ENCODE data around the gene MB.
"Not testable (repeated sequence)": the region's sequence is repeated elsewhere in the genome, so short reads cannot be mapped to it uniquely, and the experiment has no call there.

The MB gene

GRCh38 chr22:35628732-35629131 lies 11.6 kb upstream of the MB start:
- Histone ChIP-seq H3K27ac (no peak overlapping the region), H2AFZ (ENCODE audit: low read depth) (no peak overlapping the region)

GRCh38 chr22:35627267-35628041 lies 10.3 kb upstream of the MB start:
- Histone ChIP-seq H2AFZ (ENCODE audit: low read depth) (peak overlapping the region; percentile 86), H4K20me1 (ENCODE audit: insufficient read depth) (no peaks in the 10 kb centered on the region), H3K4me3 (IDR thresholded peaks at IDR 0.05; ENCODE audit: insufficient read depth, low read depth, low read length) (no peak overlapping the region)

More at GRCh38 chr22:35628732-35629131, 11.6 kb upstream of the MB start:
- H3K27me3 ChIP-seq (ENCODE audit: insufficient read depth, low read depth) = no peaks in the 10 kb centered on the region
- H3K4me3 ChIP-seq (IDR thresholded peaks at IDR 0.05; ENCODE audit: insufficient read depth, low read depth, low read length) = no peak overlapping the region
- H3K79me2 ChIP-seq (ENCODE audit: insufficient read depth, low read depth) = no peaks in the 10 kb centered on the region
- H3K36me3 ChIP-seq (ENCODE audit: insufficient read depth) = no peaks in the 10 kb centered on the region
- H3K4me1 ChIP-seq (ENCODE audit: low read depth, poor library complexity, severe bottlenecking) = peaks cover 22% of the 10 kb centered on the region
- H4K20me1 ChIP-seq (ENCODE audit: insufficient read depth) = no peaks in the 10 kb centered on the region
- H3K4me2 ChIP-seq = no peak overlapping the region
- no peak overlapping the region for H3K9ac ChIP-seq
- no peak for TF ChIP-seq CTCF (conservative IDR thresholded peaks at IDR 0.05; ENCODE audit: low read depth, low read length)

GRCh38 chr22:35625763-35626432 lies 8.8 kb upstream of the MB start:
- TF ChIP-seq CTCF (conservative IDR thresholded peaks at IDR 0.05; ENCODE audit: low read depth, low read length) = no peak
- Histone ChIP-seq H3K79me2 (ENCODE audit: insufficient read depth, low read depth) (no peaks in the 10 kb centered on the region), H3K27me3 (ENCODE audit: insufficient read depth, low read depth) (no peaks in the 10 kb centered on the region), H4K20me1 (ENCODE audit: insufficient read depth) (no peaks in the 10 kb centered on the region), H3K27ac (no peak overlapping the region), H3K4me1 (ENCODE audit: low read depth, poor library complexity, severe bottlenecking) (peaks cover 22% of the 10 kb centered on the region), H3K9ac (no peak overlapping the region), H3K4me3 (IDR thresholded peaks at IDR 0.05; ENCODE audit: insufficient read depth, low read depth, low read length) (no peak overlapping the region), H3K36me3 (ENCODE audit: insufficient read depth) (no peaks in the 10 kb centered on the region), H3K4me2 (no peak overlapping the region), H2AFZ (ENCODE audit: low read depth) (no peak overlapping the region)

More at GRCh38 chr22:35627267-35628041, 10.3 kb upstream of the MB start:
- peak overlapping the region; percentile 47 for H3K27ac ChIP-seq
- H3K36me3 ChIP-seq (ENCODE audit: insufficient read depth) = no peaks in the 10 kb centered on the region
- H3K27me3 ChIP-seq (ENCODE audit: insufficient read depth, low read depth) = no peaks in the 10 kb centered on the region
- peak overlapping the region; percentile 77 for H3K9ac ChIP-seq
- TF ChIP-seq CTCF (conservative IDR thresholded peaks at IDR 0.05; ENCODE audit: low read depth, low read length) = peak; percentile 43
- no peaks in the 10 kb centered on the region for H3K79me2 ChIP-seq (ENCODE audit: insufficient read depth, low read depth)
- peaks cover 22% of the 10 kb centered on the region for H3K4me1 ChIP-seq (ENCODE audit: low read depth, poor library complexity, severe bottlenecking)
- peak overlapping the region; percentile 62 for H3K4me2 ChIP-seq

- H3K9ac ChIP-seq = no peak overlapping the region
- H3K4me2 ChIP-seq = no peak overlapping the region
- no peak overlapping the region for H3K4me3 ChIP-seq (IDR thresholded peaks at IDR 0.05; ENCODE audit: insufficient read depth, low read depth, low read length)
- H3K79me2 ChIP-seq (ENCODE audit: insufficient read depth, low read depth) = no peaks in the 10 kb centered on the region
- no peak overlapping the region for H2AFZ ChIP-seq (ENCODE audit: low read depth)
- H3K36me3 ChIP-seq (ENCODE audit: insufficient read depth) = no peaks in the 10 kb centered on the region
- no peaks in the 10 kb centered on the region for H3K27me3 ChIP-seq (ENCODE audit: insufficient read depth, low read depth)
- H3K4me1 ChIP-seq (ENCODE audit: low read depth, poor library complexity, severe bottlenecking) = peaks cover 17% of the 10 kb centered on the region
- no peaks in the 10 kb centered on the region for H4K20me1 ChIP-seq (ENCODE audit: insufficient read depth)
- no peak for TF ChIP-seq CTCF (conservative IDR thresholded peaks at IDR 0.05; ENCODE audit: low read depth, low read length)
- no peak overlapping the region for H3K27ac ChIP-seq
Measured at GRCh38 chr22:35624547-35624946, 7.4 kb upstream of the MB start.

- not testable (repeated sequence) for H3K27ac ChIP-seq; H3K36me3 ChIP-seq (ENCODE audit: insufficient read depth); H3K79me2 ChIP-seq (ENCODE audit: insufficient read depth, low read depth); H2AFZ ChIP-seq (ENCODE audit: low read depth); H3K27me3 ChIP-seq (ENCODE audit: insufficient read depth, low read depth); H4K20me1 ChIP-seq (ENCODE audit: insufficient read depth); H3K4me3 ChIP-seq (IDR thresholded peaks at IDR 0.05; ENCODE audit: insufficient read depth, low read depth, low read length); H3K4me2 ChIP-seq; H3K9ac ChIP-seq
- H3K4me1 ChIP-seq (ENCODE audit: low read depth, poor library complexity, severe bottlenecking) = peaks cover 11% of the 10 kb centered on the region
Measured at GRCh38 chr22:35623885-35624284, 6.8 kb upstream of the MB start.
